Left forelimb (tissue), 1 donor: Measurements from ENCODE around the gene KRTAP10-9.
"Not testable (repeated sequence)": the region's sequence is repeated elsewhere in the genome, so short reads cannot be mapped to it uniquely, and the experiment has no call there.

Experiments used
- DNase-seq: peaks from one replicate; pipeline ENCODE4 v3.0.0-alpha.2; 2018; ENCODE audit warnings: low spot score

KRTAP10-9 gene

GRCh38 chr21:44643741-44644310, 16.9 kb downstream of the KRTAP10-9 start:
- DNase-seq = no peak

DNA sequence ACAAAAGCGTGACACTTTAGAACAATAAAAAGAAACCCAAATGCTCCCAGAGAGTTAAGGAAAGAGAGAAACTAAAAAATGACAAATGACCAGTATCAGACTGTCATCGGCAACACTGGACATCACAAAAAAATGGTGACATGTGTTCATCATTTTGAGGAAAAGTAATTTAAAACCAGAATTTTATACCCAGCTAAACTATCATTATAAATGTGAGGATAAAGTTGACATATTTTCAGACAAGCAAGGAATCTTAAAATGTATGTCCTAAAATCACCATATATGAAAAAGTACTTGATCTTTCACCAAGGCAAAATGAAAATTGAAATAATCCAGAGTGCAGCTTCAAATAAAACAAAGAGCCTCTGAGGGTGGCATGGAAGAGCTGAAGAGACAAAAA, 18.0 kb downstream of the KRTAP10-9 start:
- no peak for DNase-seq

DNA sequence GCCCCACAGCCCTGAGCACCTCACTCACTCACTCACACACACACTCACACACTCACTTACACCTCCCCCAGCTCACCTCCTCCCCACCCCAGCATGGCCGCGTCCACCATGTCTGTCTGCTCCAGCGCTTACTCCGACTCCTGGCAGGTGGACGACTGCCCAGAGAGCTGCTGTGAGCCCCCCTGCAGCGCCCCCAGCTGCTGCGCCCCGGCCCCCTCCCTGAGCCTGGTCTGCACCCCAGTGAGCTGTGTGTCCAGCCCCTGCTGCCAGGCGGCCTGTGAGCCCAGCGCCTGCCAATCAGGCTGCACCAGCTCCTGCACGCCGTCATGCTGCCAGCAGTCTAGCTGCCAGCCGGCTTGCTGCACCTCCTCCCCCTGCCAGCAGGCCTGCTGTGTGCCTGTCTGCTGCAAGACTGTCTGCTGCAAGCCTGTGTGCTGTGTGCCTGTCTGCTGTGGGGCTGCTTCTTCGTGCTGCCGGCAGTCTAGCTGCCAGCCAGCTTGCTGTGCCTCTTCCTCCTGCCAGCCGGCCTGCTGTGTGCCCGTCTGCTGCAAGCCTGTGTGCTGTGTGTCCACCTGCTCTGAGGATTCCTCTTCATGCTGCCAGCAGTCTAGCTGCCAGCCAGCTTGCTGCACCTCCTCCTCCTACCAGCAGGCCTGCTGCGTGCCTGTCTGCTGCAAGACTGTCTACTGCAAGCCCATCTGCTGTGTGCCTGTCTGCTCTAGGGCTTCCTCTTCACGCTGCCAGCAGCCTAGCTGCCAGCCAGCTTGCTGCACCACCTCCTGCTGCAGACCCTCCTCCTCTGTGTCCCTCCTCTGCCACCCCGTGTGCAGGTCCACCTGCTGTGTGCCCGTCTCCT, 19.7 kb downstream of the KRTAP10-9 start, which contains the start of gene KRTAP10-11:
Gene KRTAP10-11, plus strand, starts transcription at position 49 of the 856 bp plus-strand sequence. Its CDS starts 45 bp downstream, at position 94.
- DNase-seq = not testable (repeated sequence)

DNA sequence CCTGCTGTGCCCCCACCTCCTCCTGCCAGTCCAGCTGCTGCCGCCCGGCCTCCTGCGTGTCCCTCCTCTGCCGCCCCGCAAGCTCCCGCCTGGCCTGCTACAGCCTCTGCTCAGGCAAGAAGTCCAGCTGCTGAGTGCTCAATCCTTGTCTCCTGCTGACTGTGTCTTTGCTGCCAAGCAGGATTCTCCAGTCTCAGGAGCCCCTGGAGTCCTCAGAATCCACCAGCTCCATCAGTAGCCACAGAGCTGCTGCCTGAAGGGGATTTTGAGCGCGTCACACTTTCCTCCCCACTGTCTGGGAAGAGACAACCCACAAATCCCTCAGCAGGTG, 20.3 kb downstream of the KRTAP10-9 start:
- DNase-seq = no peak

DNA sequence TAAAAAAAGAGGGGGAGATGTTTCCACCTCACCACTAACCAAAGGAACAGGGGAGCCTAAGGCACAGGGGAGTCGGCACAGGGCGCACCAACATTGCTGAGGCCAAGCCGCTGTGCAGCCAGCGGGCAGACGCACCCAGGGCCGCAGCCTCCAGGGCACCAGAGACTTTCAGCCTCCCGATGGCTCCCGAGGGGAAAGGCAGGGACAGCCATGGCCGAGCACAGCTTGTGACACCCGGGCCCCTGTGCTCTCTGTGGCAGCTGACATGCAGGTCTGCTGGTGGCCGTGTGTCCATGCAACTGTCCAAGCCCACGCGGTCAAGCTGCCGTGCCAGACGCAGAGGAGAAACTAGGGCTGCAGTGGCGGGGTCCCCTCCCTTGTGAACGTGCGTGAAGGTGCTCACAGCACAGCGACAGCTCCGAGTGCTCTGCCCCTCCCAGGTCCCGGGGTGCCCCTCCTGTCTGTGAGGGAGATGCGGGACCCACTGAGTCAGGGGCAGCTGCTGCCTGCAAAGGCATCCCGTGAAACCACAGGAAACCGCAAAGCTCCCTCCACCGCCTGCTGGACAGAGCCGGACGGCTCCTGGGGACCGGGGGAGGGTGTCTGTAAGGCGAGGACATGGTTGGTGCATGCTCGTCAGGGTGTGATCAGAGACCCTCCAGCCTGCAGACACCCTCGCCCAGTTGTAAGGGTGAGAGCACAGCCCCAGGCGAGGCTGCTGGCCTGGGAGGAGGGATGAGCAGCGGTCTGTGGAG, 21.8 kb downstream of the KRTAP10-9 start:
- DNase-seq = no peak

GRCh38 chr21:44649521-44650100, 22.7 kb downstream of the KRTAP10-9 start:
- DNase-seq = no peak

GRCh38 chr21:44650265-44650972, 23.5 kb downstream of the KRTAP10-9 start:
- DNase-seq = no peak

DNA sequence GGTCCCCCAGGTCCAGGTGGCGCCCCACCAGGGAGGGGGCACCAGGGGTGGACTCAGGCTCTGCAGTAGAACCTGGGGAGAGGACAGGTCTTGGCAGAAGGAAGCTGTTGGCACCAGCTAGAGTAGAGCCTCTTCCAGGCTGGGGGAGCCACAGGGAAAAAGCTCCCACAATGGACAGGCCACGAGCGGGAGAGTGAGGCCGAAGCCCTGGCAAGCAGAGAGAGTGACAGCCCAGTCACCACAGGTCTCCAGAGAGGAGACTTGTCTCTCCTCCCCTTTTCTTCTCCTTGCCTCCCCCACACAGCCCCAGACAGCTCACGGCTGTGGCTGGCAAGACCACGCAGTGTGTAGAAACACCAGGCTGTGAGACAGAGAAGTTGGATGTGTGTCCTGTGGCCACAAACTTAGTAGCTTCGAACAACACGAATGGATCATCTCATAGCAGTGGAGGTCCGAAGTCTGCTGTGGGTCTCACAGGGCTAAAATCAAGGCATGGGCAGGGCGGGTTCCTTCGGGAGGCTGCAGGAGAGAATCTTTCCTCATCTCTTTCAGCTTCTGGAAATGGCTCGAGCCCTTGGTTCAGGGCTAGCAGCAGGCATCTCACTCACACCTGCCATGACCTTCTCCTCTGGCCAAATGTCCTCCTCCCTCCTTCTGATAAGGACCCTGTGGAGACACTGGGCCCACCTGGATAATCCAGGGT, 24.2 kb downstream of the KRTAP10-9 start:
- DNase-seq = no peak

DNA sequence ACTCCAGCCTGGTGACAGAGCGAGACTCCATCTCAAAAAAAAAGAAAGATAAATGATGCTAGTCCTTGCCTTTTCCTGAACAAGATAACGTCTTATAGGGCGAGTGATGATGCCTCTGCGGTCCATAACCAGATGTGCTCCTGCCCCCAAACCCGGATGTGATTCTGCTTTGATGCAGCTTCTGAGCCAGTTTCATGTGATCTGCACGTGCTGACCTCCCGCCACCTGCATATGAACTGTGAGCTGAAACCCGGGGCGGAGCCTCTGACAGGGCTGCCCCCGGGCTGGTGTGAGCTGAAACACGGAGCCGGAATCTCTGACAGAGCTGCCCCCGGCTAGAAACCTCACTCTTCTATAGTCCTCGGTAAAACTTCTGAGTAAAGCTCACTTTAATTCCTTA, 26.2 kb downstream of the KRTAP10-9 start:
- DNase-seq = no peak

DNA sequence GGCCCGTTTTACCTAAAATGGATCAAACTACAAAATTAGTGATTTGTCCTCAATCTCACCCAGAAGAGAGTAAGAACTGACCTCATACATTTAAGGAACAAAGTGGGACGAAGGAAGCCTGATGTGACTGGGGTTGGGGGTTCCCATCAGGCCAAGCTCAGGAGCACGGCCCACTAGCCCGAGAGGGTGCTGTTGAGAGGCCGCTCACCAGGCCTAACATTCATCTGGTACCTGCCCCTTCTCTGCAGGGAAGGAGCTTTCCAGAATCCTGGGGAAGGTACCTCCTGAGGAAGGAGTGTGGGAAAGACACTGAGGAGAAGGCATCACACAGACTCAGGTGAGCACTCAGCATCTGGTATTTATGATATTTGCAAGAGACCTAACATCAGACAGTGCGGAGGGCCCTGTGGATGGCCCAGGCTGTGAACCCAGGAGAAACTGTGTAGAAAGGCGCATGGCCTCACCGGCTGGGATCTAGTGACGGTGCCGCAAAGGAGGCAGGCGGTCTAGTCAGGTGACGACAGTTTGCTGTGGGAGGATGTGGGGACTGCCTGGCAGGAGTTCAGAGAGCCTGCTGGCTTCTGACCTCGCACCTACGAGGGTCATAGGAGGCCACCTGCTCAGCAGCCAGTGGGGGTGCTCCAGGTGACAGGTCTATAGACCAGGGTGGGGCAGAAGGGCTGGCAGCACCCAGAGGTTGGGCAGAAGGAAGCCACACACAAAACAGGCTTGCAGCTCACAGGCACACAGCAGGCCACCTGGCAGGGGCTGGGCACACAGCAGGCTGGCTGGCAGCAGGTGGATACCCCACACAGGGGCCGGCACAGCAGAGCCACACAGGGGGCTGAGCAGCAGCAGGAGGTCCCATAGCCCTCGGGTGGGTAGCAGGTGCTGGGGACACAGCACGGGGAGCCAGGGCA, 27.0 kb downstream of the KRTAP10-9 start:
- DNase-seq = no peak

GRCh38 chr21:44654576-44655175, 27.8 kb downstream of the KRTAP10-9 start, which contains the start of gene KRTAP12-4:
Gene KRTAP12-4 (minus strand): TSS chr21:44654659. CDS start chr21:44654614, 45 bp downstream.
- no peak for DNase-seq

DNA sequence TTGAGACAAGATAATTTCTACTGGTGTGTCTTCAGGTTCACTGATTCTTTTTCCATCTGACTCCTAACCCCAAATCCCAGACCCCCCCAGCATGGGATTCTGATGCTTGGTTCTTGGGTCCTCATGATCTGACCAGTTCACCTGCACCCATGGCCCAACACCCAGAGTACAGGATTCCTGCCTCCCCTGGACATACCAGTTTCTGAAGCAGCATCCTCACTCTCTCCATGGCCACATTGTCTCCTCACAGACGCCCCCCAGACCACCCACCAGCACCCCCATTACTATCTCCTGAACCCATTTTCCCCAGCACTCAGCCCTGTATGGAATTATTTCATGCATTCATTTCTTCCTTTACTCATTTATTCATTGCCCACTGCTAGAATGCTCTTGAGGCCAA, 30.0 kb downstream of the KRTAP10-9 start:
- DNase-seq = no peak

- no peak for DNase-seq
Measured at GRCh38 chr21:44657635-44658540, 31.0 kb downstream of the KRTAP10-9 start, which contains the start of gene KRTAP12-3. Gene KRTAP12-3 (plus strand): TSS chr21:44657932. CDS start chr21:44657980, 48 bp downstream.

DNA sequence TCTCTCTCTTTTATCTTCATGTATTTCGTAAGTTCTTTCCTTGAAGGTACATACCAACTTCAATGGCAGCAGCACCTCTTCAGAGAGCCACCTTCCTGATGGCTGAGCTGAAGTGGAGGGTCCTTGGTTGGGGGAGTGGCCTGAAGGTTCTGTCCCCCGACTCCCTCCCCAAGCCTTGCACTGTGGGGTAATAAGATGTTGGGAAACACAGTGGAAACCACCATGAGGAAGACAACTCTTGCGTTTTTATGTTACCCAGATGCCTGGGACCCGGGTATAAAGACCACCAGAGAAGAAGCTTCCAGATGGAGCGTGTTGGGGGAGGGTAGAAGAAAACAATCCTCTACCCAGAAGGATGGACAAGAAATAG, 31.6 kb downstream of the KRTAP10-9 start:
- DNase-seq = no peak

- no peak for DNase-seq
Measured at GRCh38 chr21:44658913-44659595, 32.2 kb downstream of the KRTAP10-9 start.

DNA sequence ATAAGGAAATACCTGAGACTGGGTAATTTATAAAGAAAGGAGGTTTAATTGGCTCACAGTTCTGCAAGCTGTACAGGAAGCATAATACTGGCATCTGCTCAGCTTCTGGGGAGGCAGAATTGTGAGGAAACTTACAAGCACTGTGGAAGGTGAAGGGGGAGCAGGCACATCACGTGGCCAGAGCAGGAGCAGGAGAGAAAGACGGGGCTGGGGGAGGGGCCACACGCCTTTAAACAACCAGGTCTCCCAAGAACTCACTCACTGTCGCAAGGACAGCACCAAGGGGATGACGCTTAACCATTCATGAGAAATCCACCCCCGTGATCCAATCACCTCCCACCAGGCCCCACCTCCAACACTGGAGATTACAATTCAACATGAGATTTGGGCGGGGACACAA, 34.7 kb downstream of the KRTAP10-9 start:
- not testable (repeated sequence) for DNase-seq

GRCh38 chr21:44664691-44665090, 37.8 kb downstream of the KRTAP10-9 start:
- no peak for DNase-seq
